Vagina (tissue), 2 donors: ENCODE measurements around the gene SAP30L. TPM values are rescaled to one million over a fixed set of nuclear protein-coding genes. Genes with fewer than 3 reads are reported as not detected.
A peak's percentile ranks its signal among the peaks of the same experiment; 100 is the strongest.

Experiments used
- DNase-seq, 2 donors: peaks; one replicate each; pipeline ENCODE4 v3.0.0-alpha.2; 2017; ENCODE audit errors: extremely low spot score in 2 of 2
- H3K27ac ChIP-seq: fragments of 200-600 bp; sonication (generic); one replicate; pipeline ENCODE4 v1.5.1; 2019
- H3K27me3 ChIP-seq: fragments of 200-600 bp; sonication (generic); one replicate; pipeline ENCODE4 v1.5.1; 2019
- H3K36me3 ChIP-seq, 2 donors: fragments of 200-600 bp; sonication (generic); one replicate each; pipeline ENCODE4 v1.5.1; 2017 to 2019
- H3K4me1 ChIP-seq: fragments of 200-600 bp; sonication (generic); one replicate; pipeline ENCODE4 v1.5.1; 2019
- H3K4me3 ChIP-seq, 2 donors: fragments of 200-600 bp; sonication (generic); 1 replicate in 1 of 2; 2 replicates in 1 of 2; pipeline ENCODE4 v1.5.1; 2016 to 2019
- H3K9me3 ChIP-seq: fragments of 200-600 bp; sonication (generic); one replicate; pipeline ENCODE4 v1.5.1; 2019
- CTCF ChIP-seq, 3 experiments: fragments of 450-650 bp in 2 of 3; fragments of 200-600 bp in 1 of 3; sonication (generic) in 1 of 3; IDR thresholded peaks; one replicate each; pipeline ENCODE4 v1.5.1; 2017 to 2019; ENCODE audit warnings: antibody characterized with exemption in 3 of 3, mild to moderate bottlenecking in 2 of 3, moderate library complexity in 2 of 3
- POLR2A ChIP-seq, 2 donors: fragments of 450-650 bp; IDR thresholded peaks; one replicate each; pipeline ENCODE4 v1.6.1; 2017; ENCODE audit warnings: antibody characterized with exemption in 2 of 2, mild to moderate bottlenecking in 2 of 2, moderate library complexity in 2 of 2
- POLR2AphosphoS5 ChIP-seq, 2 donors: sonication (generic); formaldehyde crosslinking; IDR thresholded peaks; one replicate each; pipeline ENCODE4 v1.9.0; 2017; ENCODE audit warnings: antibody characterized with exemption in 2 of 2, mild to moderate bottlenecking in 2 of 2, low read depth in 1 of 2; ENCODE audit not compliant: insufficient read depth in 1 of 2
- intact Hi-C: fragments of 100-400 bp; cut with DNase I; formaldehyde crosslinking; loops from one replicate; pipeline ENCODE4 v1.15.1; 2023
- total RNA-seq: library from RNA; depleted of rRNA; stranded (reverse); fragments of >200 nt; gene quantifications from one replicate; pipeline ENCODE4 v1.2.3, GENCODE V29; 2016

SAP30L gene
- total RNA-seq, 1 donor from 2014 or later = 54.3 TPM

- no peaks in the 10 kb centered on the region for H3K9me3 ChIP-seq
- no peaks in the 10 kb centered on the region for H3K4me1 ChIP-seq
- no peak overlapping the region for H3K27ac ChIP-seq
- H3K27me3 ChIP-seq = no peaks in the 10 kb centered on the region
- intact Hi-C loops = no loop called here
- H3K4me3 ChIP-seq = no peak overlapping the region
- TF ChIP-seq CTCF (IDR thresholded peaks at IDR 0.05) = no peak
- TF ChIP-seq POLR2A (IDR thresholded peaks at IDR 0.05) = no peak
- no peak for TF ChIP-seq POLR2AphosphoS5 (IDR thresholded peaks at IDR 0.05; ENCODE audit: insufficient read depth in 1 of 2, low read depth in 1 of 2)
- peak in 1 of 2 donors; percentile 52 for DNase-seq
- peaks cover 0 to 4% of the 10 kb centered on the region in 2 donors for H3K36me3 ChIP-seq
These were observed 33.5 kb upstream of the SAP30L start for GRCh38 chr5:154412316-154412715.

- no peak for TF ChIP-seq POLR2AphosphoS5 (IDR thresholded peaks at IDR 0.05; ENCODE audit: insufficient read depth in 1 of 2, low read depth in 1 of 2)
- TF ChIP-seq POLR2A (IDR thresholded peaks at IDR 0.05) = no peak
- no peak for TF ChIP-seq CTCF (IDR thresholded peaks at IDR 0.05)
- Histone ChIP-seq H3K36me3 (peaks cover 0 to 4% of the 10 kb centered on the region in 2 donors), H3K27me3 (no peaks in the 10 kb centered on the region), H3K27ac (no peak overlapping the region), H3K9me3 (no peaks in the 10 kb centered on the region), H3K4me3 (no peak overlapping the region), H3K4me1 (no peaks in the 10 kb centered on the region)
- peak in 1 of 2 donors; percentile 52 for DNase-seq
- intact Hi-C loops = no loop called here
These were observed 32.9 kb upstream of the SAP30L start for GRCh38 chr5:154412925-154413324.

GRCh38 chr5:154415114-154415513 lies 30.7 kb upstream of the SAP30L start:
- intact Hi-C loops = no loop called here
- H3K27ac ChIP-seq = no peak overlapping the region

GRCh38 chr5:154418344-154418820 lies 27.4 kb upstream of the SAP30L start:
- H3K27ac ChIP-seq = no peak overlapping the region
- no peaks in the 10 kb centered on the region for H3K4me1 ChIP-seq
- H3K9me3 ChIP-seq = no peaks in the 10 kb centered on the region
- TF ChIP-seq POLR2AphosphoS5 (IDR thresholded peaks at IDR 0.05; ENCODE audit: insufficient read depth in 1 of 2, low read depth in 1 of 2) (no peak), POLR2A (IDR thresholded peaks at IDR 0.05) (no peak), CTCF (IDR thresholded peaks at IDR 0.05) (no peak)
- DNase-seq = peak in 1 of 2 donors; percentile 34
- no peak overlapping the region for H3K4me3 ChIP-seq
- intact Hi-C loops = no loop called here
- no peaks in the 10 kb centered on the region for H3K27me3 ChIP-seq
- H3K36me3 ChIP-seq = no peaks in the 10 kb centered on the region

More at GRCh38 chr5:154415114-154415513, 30.7 kb upstream of the SAP30L start:
- no peak for DNase-seq
- Histone ChIP-seq H3K36me3 (peaks cover 0 to 4% of the 10 kb centered on the region in 2 donors), H3K9me3 (no peaks in the 10 kb centered on the region), H3K4me1 (no peaks in the 10 kb centered on the region), H3K27me3 (no peaks in the 10 kb centered on the region), H3K4me3 (no peak overlapping the region)
- TF ChIP-seq POLR2AphosphoS5 (IDR thresholded peaks at IDR 0.05; ENCODE audit: insufficient read depth in 1 of 2, low read depth in 1 of 2) (no peak), CTCF (IDR thresholded peaks at IDR 0.05) (no peak), POLR2A (IDR thresholded peaks at IDR 0.05) (no peak)

GRCh38 chr5:154419236-154419635 lies 26.6 kb upstream of the SAP30L start:
- peak in 1 of 2 donors; percentile 75 for DNase-seq
- TF ChIP-seq POLR2AphosphoS5 (IDR thresholded peaks at IDR 0.05; ENCODE audit: insufficient read depth in 1 of 2, low read depth in 1 of 2) (no peak), CTCF (IDR thresholded peaks at IDR 0.05) (no peak), POLR2A (IDR thresholded peaks at IDR 0.05) (no peak)
- intact Hi-C loops = no loop called here
- H3K27me3 ChIP-seq = no peaks in the 10 kb centered on the region
- no peaks in the 10 kb centered on the region for H3K9me3 ChIP-seq
- no peak overlapping the region for H3K27ac ChIP-seq
- H3K4me3 ChIP-seq = no peak overlapping the region
- H3K36me3 ChIP-seq = no peaks in the 10 kb centered on the region
- H3K4me1 ChIP-seq = no peaks in the 10 kb centered on the region
